Measurements from ENCODE around the gene TRIM24.

DNA sequence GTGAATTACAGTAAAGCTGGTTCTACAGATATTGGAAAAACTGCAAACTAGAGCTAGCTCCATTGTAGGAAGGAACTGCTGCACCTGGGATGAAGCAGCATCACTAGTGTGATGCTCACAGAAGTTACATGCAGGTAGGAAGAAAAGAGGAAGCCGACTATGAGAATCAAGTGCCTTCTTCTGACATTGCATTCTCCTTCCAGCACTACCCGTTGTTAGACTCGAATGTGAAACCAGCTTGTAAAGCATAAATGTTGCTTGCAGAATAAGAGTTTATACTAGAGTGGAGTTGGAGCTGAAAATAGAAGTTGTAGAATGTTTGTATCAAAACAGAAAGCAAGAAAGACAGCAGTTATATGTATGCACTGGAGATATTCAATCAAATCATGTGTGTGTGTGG lies 49.9 kb downstream of the TRIM24 start:
- TF ChIP-seq SIN3A (IDR thresholded peaks at IDR 0.05; ENCODE audit: borderline replicate concordance, insufficient read depth, low read length) (no peak), TAF1 (IDR thresholded peaks at IDR 0.05; ENCODE audit: borderline replicate concordance, insufficient read depth, low read length) (no peak), POLR2AphosphoS5 (IDR thresholded peaks at IDR 0.05; ENCODE audit: low read depth, low read length) (no peak), FOXP2 (optimal IDR thresholded peaks at IDR 0.05; ENCODE audit: borderline replicate concordance, extremely low read depth, extremely low read length, insufficient read depth) (no peak)
- TF ChIP-seq, protein P1, sequence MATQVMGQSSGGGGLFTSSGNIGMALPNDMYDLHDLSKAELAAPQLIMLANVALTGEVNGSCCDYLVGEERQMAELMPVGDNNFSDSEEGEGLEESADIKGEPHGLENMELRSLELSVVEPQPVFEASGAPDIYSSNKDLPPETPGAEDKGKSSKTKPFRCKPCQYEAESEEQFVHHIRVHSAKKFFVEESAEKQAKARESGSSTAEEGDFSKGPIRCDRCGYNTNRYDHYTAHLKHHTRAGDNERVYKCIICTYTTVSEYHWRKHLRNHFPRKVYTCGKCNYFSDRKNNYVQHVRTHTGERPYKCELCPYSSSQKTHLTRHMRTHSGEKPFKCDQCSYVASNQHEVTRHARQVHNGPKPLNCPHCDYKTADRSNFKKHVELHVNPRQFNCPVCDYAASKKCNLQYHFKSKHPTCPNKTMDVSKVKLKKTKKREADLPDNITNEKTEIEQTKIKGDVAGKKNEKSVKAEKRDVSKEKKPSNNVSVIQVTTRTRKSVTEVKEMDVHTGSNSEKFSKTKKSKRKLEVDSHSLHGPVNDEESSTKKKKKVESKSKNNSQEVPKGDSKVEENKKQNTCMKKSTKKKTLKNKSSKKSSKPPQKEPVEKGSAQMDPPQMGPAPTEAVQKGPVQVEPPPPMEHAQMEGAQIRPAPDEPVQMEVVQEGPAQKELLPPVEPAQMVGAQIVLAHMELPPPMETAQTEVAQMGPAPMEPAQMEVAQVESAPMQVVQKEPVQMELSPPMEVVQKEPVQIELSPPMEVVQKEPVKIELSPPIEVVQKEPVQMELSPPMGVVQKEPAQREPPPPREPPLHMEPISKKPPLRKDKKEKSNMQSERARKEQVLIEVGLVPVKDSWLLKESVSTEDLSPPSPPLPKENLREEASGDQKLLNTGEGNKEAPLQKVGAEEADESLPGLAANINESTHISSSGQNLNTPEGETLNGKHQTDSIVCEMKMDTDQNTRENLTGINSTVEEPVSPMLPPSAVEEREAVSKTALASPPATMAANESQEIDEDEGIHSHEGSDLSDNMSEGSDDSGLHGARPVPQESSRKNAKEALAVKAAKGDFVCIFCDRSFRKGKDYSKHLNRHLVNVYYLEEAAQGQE (IDR thresholded peaks at IDR 0.05; ENCODE audit: insufficient read depth in 1 of 2, low read depth in 2 of 2, low read length in 2 of 2): no peak
